Stimulated activated naive CD4-positive, alpha-beta T cell (primary cell): ENCODE measurements around the gene FOXL3.

Source experiments
- DNase-seq, 6 experiments: peaks; one replicate each; lab custom pipeline; 2025; lab: John Stamatoyannopoulos, UW

The FOXL3 gene

DNA sequence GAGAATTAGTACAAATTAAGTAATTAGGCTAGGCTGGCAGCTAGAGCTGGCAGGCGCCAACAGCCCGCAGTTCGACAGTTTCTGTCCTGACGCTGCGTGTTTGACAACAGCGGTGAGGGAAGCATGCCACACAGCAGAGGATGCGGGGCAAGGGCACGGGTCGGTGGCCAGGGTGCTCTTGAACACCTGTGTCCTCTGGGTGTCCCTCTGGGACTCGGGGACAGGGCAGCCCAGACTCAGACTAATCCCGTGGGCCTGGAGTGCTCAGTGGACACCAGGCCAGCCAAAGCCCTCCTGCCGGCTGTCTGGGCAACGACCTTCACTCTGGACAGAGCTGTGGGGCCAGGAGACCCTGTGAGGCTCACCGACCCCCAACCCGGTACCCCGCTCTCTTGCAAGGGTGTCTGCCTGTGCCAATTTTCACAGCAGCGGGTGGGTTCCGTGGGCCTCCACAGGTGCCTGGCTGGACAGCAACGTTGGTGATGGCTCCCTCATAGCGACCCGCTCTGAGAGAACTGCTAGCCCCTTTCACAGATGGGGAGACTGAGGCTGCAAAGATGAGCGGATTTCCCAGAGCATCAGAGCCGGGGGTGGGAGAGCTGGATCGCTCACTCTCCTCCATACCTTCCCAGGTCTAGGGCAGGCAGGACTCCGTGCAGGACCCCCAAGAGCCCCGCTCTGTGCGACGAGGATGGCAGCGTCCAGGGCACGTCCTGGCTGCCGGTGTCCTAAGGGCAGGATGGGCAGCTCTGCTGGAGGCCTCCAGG lies 48.5 kb downstream of the FOXL3 start:
- no peak for DNase-seq

- DNase-seq = no peak
Measured at GRCh38 chr7:339062-339342, 49.0 kb downstream of the FOXL3 start.

DNA sequence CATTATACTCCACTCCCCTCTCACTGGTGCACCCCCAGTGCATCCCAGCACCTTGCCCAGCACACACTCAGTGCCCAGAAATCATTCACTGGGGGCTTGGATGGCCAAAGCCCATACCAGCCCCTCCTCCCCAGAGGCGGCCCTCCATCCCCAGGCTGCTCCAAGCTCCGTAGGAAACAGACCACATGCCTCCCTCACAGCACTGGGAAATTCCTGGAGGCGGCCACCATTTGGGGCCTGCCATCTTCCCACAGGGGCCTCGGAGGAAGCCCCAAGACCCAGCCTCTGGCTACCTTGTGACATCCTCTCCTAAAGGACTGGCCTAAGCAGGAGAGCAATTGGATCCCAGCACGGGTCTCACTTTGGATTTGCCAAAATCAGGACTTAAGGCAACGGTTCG lies 49.7 kb downstream of the FOXL3 start:
- DNase-seq = no peak

GRCh38 chr7:340200-340937 lies 50.4 kb downstream of the FOXL3 start:
- no peak for DNase-seq
